Measurements from ENCODE around the gene CCDC40.

DNA sequence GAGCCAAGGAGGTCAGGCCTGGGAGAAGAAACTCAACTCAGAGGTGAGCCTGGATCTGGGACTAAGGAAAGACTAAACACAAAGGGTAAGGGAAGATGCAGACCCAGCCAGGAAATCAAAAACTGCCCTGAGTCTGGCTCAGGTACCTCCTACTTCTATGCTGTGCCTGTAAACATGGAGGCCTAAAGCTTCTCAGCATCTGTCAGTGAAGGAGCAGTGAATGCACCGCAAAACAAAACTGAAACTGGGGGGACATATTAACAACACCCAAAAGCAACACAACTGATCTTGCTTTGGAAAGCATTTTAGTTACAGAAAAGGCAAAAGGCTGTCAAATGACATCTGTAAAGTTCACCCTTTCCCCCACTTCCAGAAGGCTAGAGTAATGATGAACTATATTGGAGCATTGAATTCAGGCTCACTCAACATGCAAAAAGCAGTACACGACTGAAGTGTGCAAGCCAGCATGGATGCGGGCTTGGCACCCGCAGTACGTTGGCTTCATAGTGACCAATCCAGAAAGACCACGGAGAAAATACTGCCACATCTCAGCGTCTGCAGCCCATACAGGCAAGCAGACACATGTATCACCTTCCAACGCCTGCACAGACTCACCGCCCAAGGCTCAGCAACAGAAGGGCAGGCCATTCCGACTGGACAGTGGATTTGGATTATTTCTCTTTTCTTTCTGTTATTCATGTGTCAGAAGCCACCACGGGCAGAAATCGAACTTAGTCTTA lies 4.6 kb upstream of the CCDC40 start:
- TF ChIP-seq, protein P1, sequence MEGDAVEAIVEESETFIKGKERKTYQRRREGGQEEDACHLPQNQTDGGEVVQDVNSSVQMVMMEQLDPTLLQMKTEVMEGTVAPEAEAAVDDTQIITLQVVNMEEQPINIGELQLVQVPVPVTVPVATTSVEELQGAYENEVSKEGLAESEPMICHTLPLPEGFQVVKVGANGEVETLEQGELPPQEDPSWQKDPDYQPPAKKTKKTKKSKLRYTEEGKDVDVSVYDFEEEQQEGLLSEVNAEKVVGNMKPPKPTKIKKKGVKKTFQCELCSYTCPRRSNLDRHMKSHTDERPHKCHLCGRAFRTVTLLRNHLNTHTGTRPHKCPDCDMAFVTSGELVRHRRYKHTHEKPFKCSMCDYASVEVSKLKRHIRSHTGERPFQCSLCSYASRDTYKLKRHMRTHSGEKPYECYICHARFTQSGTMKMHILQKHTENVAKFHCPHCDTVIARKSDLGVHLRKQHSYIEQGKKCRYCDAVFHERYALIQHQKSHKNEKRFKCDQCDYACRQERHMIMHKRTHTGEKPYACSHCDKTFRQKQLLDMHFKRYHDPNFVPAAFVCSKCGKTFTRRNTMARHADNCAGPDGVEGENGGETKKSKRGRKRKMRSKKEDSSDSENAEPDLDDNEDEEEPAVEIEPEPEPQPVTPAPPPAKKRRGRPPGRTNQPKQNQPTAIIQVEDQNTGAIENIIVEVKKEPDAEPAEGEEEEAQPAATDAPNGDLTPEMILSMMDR (IDR thresholded peaks at IDR 0.05), result no peak
- TF ChIP-seq POLR2A (IDR thresholded peaks at IDR 0.05) (no peak), POLR2AphosphoS5 (IDR thresholded peaks at IDR 0.05) (no peak)
